Stimulated activated naive CD8-positive, alpha-beta T cell treated with anti-CD3 and anti-CD28 coated beads, Interleukin-15, amount 100 ng/mL, for 72 hours (primary cell): ENCODE data around the gene SLC39A11.

Experiments used
- ATAC-seq: fragments of 150-1000 bp; cut with Tn5 transposase; 2 replicates; pipeline ENCODE4 v1.10.0; 2021; ENCODE audit warnings: mild to moderate bottlenecking, moderate library complexity
- DNase-seq, 2 donors: peaks; one replicate each; pipeline ENCODE4 v3.0.0; 2021 to 2022
- H3K27ac Mint-ChIP-seq, 2 donors: one replicate each; pipeline ENCODE4 v1.8.0; 2022; ENCODE audit warnings: mild to moderate bottlenecking in 2 of 2, mixed read lengths in 2 of 2, moderate library complexity in 2 of 2
- H3K27me3 Mint-ChIP-seq: one replicate; pipeline ENCODE4 v1.8.0; 2022; ENCODE audit warnings: mixed read lengths
- H3K4me1 Mint-ChIP-seq: one replicate; pipeline ENCODE4 v1.8.0; 2022; ENCODE audit warnings: mild to moderate bottlenecking, mixed read lengths
- H3K4me3 Mint-ChIP-seq, 2 donors: one replicate each; pipeline ENCODE4 v1.8.0; 2022; ENCODE audit warnings: mild to moderate bottlenecking in 2 of 2, mixed read lengths in 2 of 2, moderate library complexity in 1 of 2
- H3K9me3 Mint-ChIP-seq, 2 donors: one replicate each; pipeline ENCODE4 v1.8.0; 2022; ENCODE audit warnings: mixed read lengths in 2 of 2

SLC39A11 gene

DNA sequence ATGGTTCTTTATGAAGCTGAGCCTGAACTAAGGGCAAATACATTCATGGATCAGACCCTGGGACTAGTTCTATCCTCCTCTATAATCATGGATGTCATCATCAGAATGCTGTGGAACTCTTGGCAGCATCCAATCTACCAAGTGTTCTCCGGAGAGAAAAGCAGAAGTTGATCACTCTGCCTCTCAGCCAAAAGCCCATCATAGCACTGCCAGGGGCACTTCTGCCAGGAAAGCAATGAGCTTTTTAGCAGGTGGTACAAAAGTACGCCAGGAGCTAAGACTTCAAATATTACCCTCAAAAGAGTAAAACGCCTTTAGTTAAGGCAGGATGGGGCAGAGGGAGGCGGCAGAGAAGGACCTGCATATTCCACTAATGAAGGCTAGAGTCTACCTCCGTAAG, 279.0 kb downstream of the SLC39A11 start:
- Mint-ChIP-seq H3K4me3 (no peak overlapping the region), H3K27me3 (no peaks in the 10 kb centered on the region), H3K27ac (no peak overlapping the region), H3K4me1 (no peaks in the 10 kb centered on the region), H3K9me3 (peaks cover 26 to 47% of the 10 kb centered on the region in 2 donors)
- no peak for DNase-seq
- ATAC-seq, result no peak

GRCh38 chr17:72812823-72813222, 279.7 kb downstream of the SLC39A11 start:
- Mint-ChIP-seq H3K27me3 (no peaks in the 10 kb centered on the region), H3K9me3 (peaks cover 26 to 48% of the 10 kb centered on the region in 2 donors), H3K27ac (no peak overlapping the region), H3K4me3 (no peak overlapping the region), H3K4me1 (no peaks in the 10 kb centered on the region)
- no peak for ATAC-seq
- DNase-seq, result no peak

GRCh38 chr17:72811976-72812687, 280.4 kb downstream of the SLC39A11 start:
- Mint-ChIP-seq H3K27me3 (no peaks in the 10 kb centered on the region), H3K4me3 (no peak overlapping the region), H3K9me3 (peaks cover 27 to 46% of the 10 kb centered on the region in 2 donors), H3K4me1 (no peaks in the 10 kb centered on the region), H3K27ac (no peak overlapping the region)
- no peak for DNase-seq
- no peak for ATAC-seq

GRCh38 chr17:72810991-72811508, 281.4 kb downstream of the SLC39A11 start:
- Mint-ChIP-seq H3K27me3 (no peaks in the 10 kb centered on the region), H3K4me1 (no peaks in the 10 kb centered on the region), H3K4me3 (no peak overlapping the region), H3K9me3 (peaks cover 32 to 42% of the 10 kb centered on the region in 2 donors), H3K27ac (no peak overlapping the region)
- DNase-seq (no peak), ATAC-seq (no peak)

DNA sequence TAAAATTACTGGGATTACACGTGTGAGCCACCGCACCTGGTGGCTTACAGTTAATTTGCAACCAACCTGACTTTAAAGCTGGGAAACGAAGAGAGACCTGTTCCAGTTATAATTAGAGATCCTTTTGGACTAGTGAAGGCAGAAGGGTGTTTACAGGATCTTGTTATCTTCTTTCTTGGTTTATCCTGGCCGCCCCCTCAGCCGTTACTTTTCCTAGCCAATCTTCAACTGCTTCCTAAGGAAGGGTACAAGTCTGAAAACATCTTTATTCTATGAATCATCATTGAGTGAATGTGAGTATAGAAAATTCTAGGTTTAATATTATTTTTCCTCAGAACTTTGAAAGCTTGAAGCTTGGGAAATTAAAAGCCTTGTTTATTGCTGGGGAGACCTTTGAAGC, 286.5 kb downstream of the SLC39A11 start:
- Mint-ChIP-seq H3K4me3 (no peak overlapping the region), H3K27ac (peak overlapping the region in 1 of 2 donors; percentile 27), H3K27me3 (no peaks in the 10 kb centered on the region), H3K9me3 (peaks cover 18 to 34% of the 10 kb centered on the region in 2 donors), H3K4me1 (no peaks in the 10 kb centered on the region)
- DNase-seq (no peak), ATAC-seq (no peak)

DNA sequence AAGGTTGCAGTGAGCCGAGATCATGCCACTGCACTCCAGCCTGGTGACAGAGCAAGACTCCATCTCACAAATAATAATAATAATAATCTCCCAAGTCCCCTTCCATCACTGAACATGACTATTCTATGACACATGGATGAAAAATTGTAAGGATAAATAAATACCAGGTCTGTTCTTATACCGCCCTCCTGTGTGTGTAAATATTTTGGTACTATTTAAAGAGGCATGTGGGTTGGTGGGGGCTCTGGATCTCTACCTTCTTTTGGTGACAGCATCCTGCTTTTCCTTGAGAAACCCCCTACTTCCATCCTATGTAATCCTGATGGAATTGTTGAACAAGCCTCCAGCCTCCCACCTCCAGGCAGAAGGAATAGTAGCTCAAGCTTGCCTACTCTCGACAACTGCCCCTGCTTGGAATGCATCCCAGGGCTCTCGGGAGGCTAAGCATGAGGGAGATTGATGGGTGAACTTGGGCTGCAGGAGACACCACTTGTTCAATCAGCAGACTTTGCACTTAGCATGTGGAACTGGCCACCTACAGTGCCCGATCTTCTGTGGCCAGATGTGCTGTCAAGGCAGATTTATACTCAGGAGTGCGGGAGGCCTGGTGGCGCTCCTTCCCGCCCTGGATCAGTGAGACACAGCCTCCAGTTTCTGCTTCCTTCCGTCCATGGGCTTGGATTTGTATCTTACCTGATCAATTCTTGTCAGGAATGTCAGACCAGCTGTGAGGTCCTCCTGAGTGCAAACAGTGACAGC, 287.4 kb downstream of the SLC39A11 start:
- H3K27me3 Mint-ChIP-seq, result no peaks in the 10 kb centered on the region
- H3K4me1 Mint-ChIP-seq, result no peaks in the 10 kb centered on the region
- H3K4me3 Mint-ChIP-seq, result no peak overlapping the region
- no peak overlapping the region for H3K27ac Mint-ChIP-seq
- DNase-seq, result no peak
- H3K9me3 Mint-ChIP-seq, result peaks cover 23 to 43% of the 10 kb centered on the region in 2 donors
- no peak for ATAC-seq

DNA sequence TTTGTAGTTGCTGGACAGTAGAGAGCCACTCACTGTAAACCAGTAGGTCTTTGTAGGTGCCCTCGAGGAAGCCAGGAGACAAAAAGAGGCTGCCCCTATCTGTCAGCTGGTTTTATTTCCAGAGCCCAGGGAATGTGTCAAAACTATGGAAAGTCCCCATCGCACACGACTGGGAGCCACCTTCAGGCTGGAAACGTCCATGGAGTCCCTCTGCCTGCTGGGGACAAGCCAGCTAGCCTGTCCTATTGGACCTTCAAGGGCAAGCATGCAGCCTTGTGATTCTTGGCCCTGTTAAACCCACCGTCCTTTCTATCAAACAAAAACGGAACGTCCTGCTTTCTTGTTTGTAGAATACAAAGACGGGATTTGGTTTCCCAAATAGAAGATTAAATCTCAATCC, 289.8 kb downstream of the SLC39A11 start:
- no peak for DNase-seq
- Mint-ChIP-seq H3K4me3 (no peak overlapping the region), H3K27me3 (no peaks in the 10 kb centered on the region), H3K9me3 (peaks cover 28 to 52% of the 10 kb centered on the region in 2 donors), H3K4me1 (no peaks in the 10 kb centered on the region), H3K27ac (peak overlapping the region in 1 of 2 donors; percentile 64)
- ATAC-seq, result no peak

DNA sequence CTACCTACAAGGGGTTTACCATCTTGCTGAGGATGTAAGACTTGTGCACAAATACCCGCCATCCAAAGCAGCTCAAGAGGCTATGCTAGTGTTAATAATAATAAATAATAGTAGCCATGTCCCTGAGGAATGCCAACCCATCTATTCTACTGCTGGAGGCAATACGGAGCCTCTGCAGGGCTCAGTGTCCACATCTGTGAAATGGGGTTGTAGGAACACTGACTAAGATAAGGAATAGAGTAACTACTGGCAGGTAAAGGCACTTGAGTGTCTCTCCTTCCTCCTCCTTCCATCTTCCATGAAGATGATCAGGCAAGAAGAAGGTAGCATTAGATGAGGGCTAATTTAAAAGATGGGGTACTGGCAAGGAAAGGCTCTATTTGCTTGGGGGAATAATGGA, 295.3 kb downstream of the SLC39A11 start:
- DNase-seq (no peak), ATAC-seq (no peak)
- Mint-ChIP-seq H3K9me3 (peaks cover 56 to 84% of the 10 kb centered on the region in 2 donors), H3K4me1 (no peaks in the 10 kb centered on the region), H3K4me3 (no peak overlapping the region), H3K27me3 (no peaks in the 10 kb centered on the region), H3K27ac (no peak overlapping the region)

- DNase-seq, result no peak
- no peaks in the 10 kb centered on the region for H3K4me1 Mint-ChIP-seq
- no peaks in the 10 kb centered on the region for H3K27me3 Mint-ChIP-seq
- H3K9me3 Mint-ChIP-seq, result peaks cover 62 to 90% of the 10 kb centered on the region in 2 donors
- no peak overlapping the region for H3K4me3 Mint-ChIP-seq
- ATAC-seq, result no peak
- H3K27ac Mint-ChIP-seq, result no peak overlapping the region
Measured at GRCh38 chr17:72795941-72796340, 296.5 kb downstream of the SLC39A11 start.

- no peaks in the 10 kb centered on the region for H3K4me1 Mint-ChIP-seq
- H3K27ac Mint-ChIP-seq, result no peak overlapping the region
- peaks cover 50 to 75% of the 10 kb centered on the region in 2 donors for H3K9me3 Mint-ChIP-seq
- H3K27me3 Mint-ChIP-seq, result no peaks in the 10 kb centered on the region
- ATAC-seq (no peak), DNase-seq (no peak)
- H3K4me3 Mint-ChIP-seq, result no peak overlapping the region
Measured at GRCh38 chr17:72794152-72794551, 298.3 kb downstream of the SLC39A11 start.

DNA sequence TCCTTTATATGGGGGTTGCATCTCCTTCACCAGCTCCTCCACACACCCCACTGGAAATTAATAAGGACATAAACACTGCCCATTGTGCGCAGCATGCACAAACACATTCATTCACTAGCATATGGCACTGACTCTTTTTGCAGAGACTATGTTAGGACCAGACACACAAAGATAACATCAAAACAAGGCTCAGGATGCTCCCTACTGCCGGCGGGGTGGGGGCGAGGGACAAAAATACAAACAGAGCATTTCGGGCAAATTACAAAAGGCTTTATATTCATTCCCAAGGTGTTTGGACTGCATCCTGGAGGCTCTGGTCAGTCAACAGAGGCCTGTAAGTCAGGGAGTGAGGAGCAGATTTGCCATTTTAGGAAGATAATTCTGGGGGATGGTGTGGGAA, 299.7 kb downstream of the SLC39A11 start:
- no peak for DNase-seq
- no peaks in the 10 kb centered on the region for H3K27me3 Mint-ChIP-seq
- H3K27ac Mint-ChIP-seq, result no peak overlapping the region
- no peak for ATAC-seq
- no peaks in the 10 kb centered on the region for H3K4me1 Mint-ChIP-seq
- no peak overlapping the region for H3K4me3 Mint-ChIP-seq
- H3K9me3 Mint-ChIP-seq, result peaks cover 43 to 61% of the 10 kb centered on the region in 2 donors

- Mint-ChIP-seq H3K27ac (no peak overlapping the region), H3K4me3 (no peak overlapping the region), H3K4me1 (no peaks in the 10 kb centered on the region), H3K9me3 (peaks cover 31 to 36% of the 10 kb centered on the region in 2 donors), H3K27me3 (no peaks in the 10 kb centered on the region)
- no peak for ATAC-seq
- no peak for DNase-seq
Measured at GRCh38 chr17:72790190-72790589, 302.3 kb downstream of the SLC39A11 start.

GRCh38 chr17:72789711-72790110, 302.8 kb downstream of the SLC39A11 start:
- ATAC-seq, result no peak
- Mint-ChIP-seq H3K4me1 (no peaks in the 10 kb centered on the region), H3K4me3 (no peak overlapping the region), H3K27ac (no peak overlapping the region), H3K9me3 (peaks cover 30 to 31% of the 10 kb centered on the region in 2 donors), H3K27me3 (no peaks in the 10 kb centered on the region)
- DNase-seq, result no peak

GRCh38 chr17:72788950-72789585, 303.4 kb downstream of the SLC39A11 start:
- ATAC-seq, result no peak
- Mint-ChIP-seq H3K4me1 (no peaks in the 10 kb centered on the region), H3K27me3 (no peaks in the 10 kb centered on the region), H3K4me3 (no peak overlapping the region), H3K27ac (no peak overlapping the region), H3K9me3 (peaks cover 24 to 25% of the 10 kb centered on the region in 2 donors)
- no peak for DNase-seq

DNA sequence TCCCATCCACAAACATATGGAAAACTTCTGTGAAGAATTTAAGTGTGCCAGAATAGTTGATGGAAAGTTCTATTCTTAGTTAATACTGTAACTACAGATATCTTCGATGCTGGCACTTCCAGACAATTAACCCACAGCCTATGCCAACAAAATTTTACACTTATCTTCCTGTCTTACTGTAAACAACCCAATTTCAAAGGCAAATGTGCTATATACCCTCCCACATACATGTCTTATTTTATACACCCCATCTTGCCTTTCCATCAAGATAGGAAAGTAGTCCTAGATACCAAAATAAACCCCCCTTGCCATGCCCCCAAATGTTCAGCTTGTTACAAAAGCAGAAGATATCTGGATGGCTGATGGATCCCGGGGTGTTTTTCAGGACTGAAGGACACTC, 306.3 kb downstream of the SLC39A11 start:
- no peak overlapping the region for H3K27ac Mint-ChIP-seq
- no peak overlapping the region for H3K4me3 Mint-ChIP-seq
- H3K27me3 Mint-ChIP-seq, result no peaks in the 10 kb centered on the region
- DNase-seq (no peak), ATAC-seq (no peak)
- peaks cover 0 to 6% of the 10 kb centered on the region in 2 donors for H3K9me3 Mint-ChIP-seq
- H3K4me1 Mint-ChIP-seq, result no peaks in the 10 kb centered on the region
